B cell (primary cell): Measurements from ENCODE around the gene TCF7. TPM values are rescaled to one million over a fixed set of nuclear protein-coding genes. Genes with fewer than 3 reads are reported as not detected.

Experiments
- ATAC-seq: fragments of 200-7000 bp; cut with Tn5 transposase; one replicate; pipeline ENCODE4 v1.10.0; 2021; ENCODE audit warnings: low read depth, mild to moderate bottlenecking, moderate number of reproducible peaks, moderate library complexity
- CTCF ChIA-PET: fragments of 350-600 bp; sonication (Branson Sonifier 250); formaldehyde crosslinking; loops from one replicate; lab custom pipeline; 2021; ENCODE audit warnings: antibody characterized with exemption, inconsistent platforms; lab: Charles Lee
- POLR2A ChIA-PET: fragments of 350-600 bp; sonication (Branson Sonifier 250); formaldehyde crosslinking; loops from one replicate; lab custom pipeline; 2021; ENCODE audit warnings: antibody characterized with exemption; lab: Charles Lee
- DNase-seq: peaks from one replicate; pipeline ENCODE4 v3.0.0; 2013
- H2AFZ ChIP-seq: 2 replicates; pipeline ENCODE4 v1.6.1; 2012; ENCODE audit warnings: mild to moderate bottlenecking, low read depth, low read length; ENCODE audit not compliant: insufficient read depth, poor library complexity, severe bottlenecking
- H3K27ac ChIP-seq, 2 donors: 1 replicate in 1 of 2; 2 replicates in 1 of 2; pipeline ENCODE4 v1.5.1; 2012 to 2013; ENCODE audit warnings: low read length in 2 of 2, mild to moderate bottlenecking in 2 of 2, moderate library complexity in 1 of 2
- H3K27me3 ChIP-seq, 4 experiments: fragments of 200-600 bp in 1 of 4; sonication (generic) in 1 of 4; replicated peaks in 1 of 4; 1 replicate in 2 of 4; 2 replicates in 2 of 4; pipeline versions ENCODE4 v1.6.1 to v1.7.0; 2013 to 2016; ENCODE audit warnings: low read length in 3 of 4, mild to moderate bottlenecking in 2 of 4, mixed read lengths in 1 of 4, moderate library complexity in 1 of 4; ENCODE audit not compliant: insufficient read depth in 4 of 4, control insufficient read depth in 3 of 4; ENCODE audit errors: control extremely low read depth in 1 of 4
- H3K36me3 ChIP-seq, 2 experiments: replicated peaks in 1 of 2; 1 replicate in 1 of 2; 2 replicates in 1 of 2; pipeline versions ENCODE4 v1.6.1 to v1.7.1; 2013; ENCODE audit warnings: low read length in 1 of 2; ENCODE audit not compliant: insufficient read depth in 2 of 2, control insufficient read depth in 1 of 2; ENCODE audit errors: control extremely low read depth in 1 of 2, extremely low read depth in 1 of 2
- H3K4me1 ChIP-seq, 2 donors: fragments of 200-600 bp in 1 of 2; sonication (generic) in 1 of 2; 1 replicate in 1 of 2; 2 replicates in 1 of 2; pipeline versions ENCODE4 v1.5.1 to v1.6.1; 2013 to 2017; ENCODE audit warnings: low read length in 2 of 2; ENCODE audit not compliant: control insufficient read depth in 2 of 2, insufficient read depth in 2 of 2
- H3K4me2 ChIP-seq: replicated peaks from 2 replicates; pipeline ENCODE3; 2012; ENCODE audit warnings: mild to moderate bottlenecking, low read depth, low read length; ENCODE audit not compliant: poor library complexity, severe bottlenecking
- H3K4me3 ChIP-seq, 5 experiments: fragments of 200-600 bp in 1 of 5; sonication (generic) in 1 of 5; 1 replicate in 3 of 5; 2 replicates in 2 of 5; pipeline versions ENCODE4 v1.5.1 to v1.7.0; 2011 to 2016; ENCODE audit warnings: low read length in 4 of 5, mild to moderate bottlenecking in 4 of 5, low read depth in 2 of 5, control low read depth in 1 of 5, moderate library complexity in 1 of 5; ENCODE audit not compliant: insufficient read depth in 1 of 5; ENCODE audit errors: control extremely low read depth in 1 of 5, extremely low read depth in 1 of 5
- H3K79me2 ChIP-seq: fragments of 200-600 bp; sonication (generic); one replicate; pipeline ENCODE4 v1.6.0; 2016; ENCODE audit warnings: low read length; ENCODE audit not compliant: control insufficient read depth, insufficient read depth
- H3K9ac ChIP-seq: fragments of 200-600 bp; sonication (generic); 2 replicates; pipeline ENCODE4 v1.6.1; 2017; ENCODE audit warnings: mild to moderate bottlenecking, low read length, moderate library complexity
- H3K9me3 ChIP-seq, 3 donors: one replicate each; pipeline versions ENCODE4 v1.6.1 to v1.7.1; 2013; ENCODE audit warnings: low read length in 2 of 3; ENCODE audit not compliant: control insufficient read depth in 2 of 3, insufficient read depth in 1 of 3; ENCODE audit errors: control extremely low read depth in 1 of 3
- H4K20me1 ChIP-seq: 2 replicates; pipeline ENCODE4 v1.6.0; 2012; ENCODE audit warnings: mild to moderate bottlenecking, low read length; ENCODE audit not compliant: insufficient read depth, control insufficient read depth, poor library complexity, severe bottlenecking
- H3K27ac Mint-ChIP-seq: one replicate; pipeline ENCODE4 v1.8.0; 2021; ENCODE audit warnings: mixed read lengths
- H3K27me3 Mint-ChIP-seq: one replicate; pipeline ENCODE4 v1.8.0; 2021; ENCODE audit warnings: mixed read lengths
- H3K4me1 Mint-ChIP-seq: one replicate; pipeline ENCODE4 v1.8.0; 2021; ENCODE audit warnings: mixed read lengths
- H3K4me3 Mint-ChIP-seq: one replicate; pipeline ENCODE4 v1.8.0; 2021; ENCODE audit warnings: mixed read lengths
- H3K9me3 Mint-ChIP-seq: one replicate; pipeline ENCODE4 v1.8.0; 2022; ENCODE audit warnings: mixed read lengths; ENCODE audit not compliant: insufficient read depth
- EZH2 ChIP-seq: IDR thresholded peaks from 2 replicates; pipeline ENCODE4 v1.6.1; 2012; ENCODE audit warnings: borderline replicate concordance, low read depth, mild to moderate bottlenecking, moderate library complexity, low read length; ENCODE audit not compliant: insufficient read depth, poor library complexity, severe bottlenecking
- WGBS: methylation state at CpG from one replicate; pipeline ENCODE4 v1.1.5; 2013; ENCODE audit warnings: missing lambda C conversion rate; ENCODE audit not compliant: insufficient coverage; 5-methylcytosine and 5-hydroxymethylcytosine counted together
- intact Hi-C: fragments of 100-400 bp; cut with micrococcal nuclease; formaldehyde crosslinking; loops from one replicate; pipeline ENCODE4 v1.10.0; 2022
- polyA plus RNA-seq: library from polyadenylated mRNA; depleted of rRNA; stranded (reverse); fragments of >200 nt; gene quantifications from 2 replicates; pipeline ENCODE4 v1.2.3, GENCODE V29; 2012
- total RNA-seq, 2 donors: library from RNA; stranded (reverse); fragments of 120-200 nt in 1 of 2; gene quantifications; 1 replicate in 1 of 2; 2 replicates in 1 of 2; pipeline versions ENCODE4 v1.2.3 to v1.2.4, GENCODE V29; 2013 to 2022
- TF ChIP-seq, protein P1 (sequence below): fragments of 200-600 bp; IDR thresholded peaks from one replicate; pipeline ENCODE4 v1.8.0; 2022; ENCODE audit warnings: antibody characterized with exemption, mild to moderate bottlenecking

The TCF7 gene
- total and polyA plus RNA-seq, 2 donors (not counting 1 experiment from before 2014, with no cell fraction given) = 26.8 to 61.1 TPM

- WGBS = 97% methylated on average over 4 of the region's 6 CpGs
- H3K27me3 Mint-ChIP-seq = no peaks in the 10 kb centered on the region
- no peaks in the 10 kb centered on the region for H3K9me3 Mint-ChIP-seq
- CTCF ChIA-PET = interaction anchor here (5.0 to 25.7 kb wide), 2 partner anchors 12 to 94 kb away, joined by 21 to 644 read pairs; no protein-coding TSS in a partner anchor
- Histone ChIP-seq H4K20me1 (peaks cover 25% of the 10 kb centered on the region), H3K36me3 (peaks cover 0 to 26% of the 10 kb centered on the region in 2 experiments), H3K79me2 (peaks cover 26% of the 10 kb centered on the region), H3K9me3 (no peaks in the 10 kb centered on the region), H2AFZ (no peak overlapping the region), H3K4me3 (no peak overlapping the region), H3K27me3 (no peaks in the 10 kb centered on the region), H3K4me2 (no peak overlapping the region), H3K4me1 (peaks cover 22 to 66% of the 10 kb centered on the region in 2 donors), H3K27ac (peak overlapping the region in 1 of 2 donors; percentile 81), H3K9ac (no peak overlapping the region)
- H3K27ac Mint-ChIP-seq = peak overlapping the region; percentile 78
- no peak for DNase-seq
- intact Hi-C loops = loop anchor here (2.0 kb wide), 1 partner anchor 19 kb away; the partner anchor contains the start of gene TCF7
- ATAC-seq = no peak
- H3K4me1 Mint-ChIP-seq = peaks cover 53% of the 10 kb centered on the region
- TF ChIP-seq EZH2 = no peak
- TF ChIP-seq, protein P1, sequence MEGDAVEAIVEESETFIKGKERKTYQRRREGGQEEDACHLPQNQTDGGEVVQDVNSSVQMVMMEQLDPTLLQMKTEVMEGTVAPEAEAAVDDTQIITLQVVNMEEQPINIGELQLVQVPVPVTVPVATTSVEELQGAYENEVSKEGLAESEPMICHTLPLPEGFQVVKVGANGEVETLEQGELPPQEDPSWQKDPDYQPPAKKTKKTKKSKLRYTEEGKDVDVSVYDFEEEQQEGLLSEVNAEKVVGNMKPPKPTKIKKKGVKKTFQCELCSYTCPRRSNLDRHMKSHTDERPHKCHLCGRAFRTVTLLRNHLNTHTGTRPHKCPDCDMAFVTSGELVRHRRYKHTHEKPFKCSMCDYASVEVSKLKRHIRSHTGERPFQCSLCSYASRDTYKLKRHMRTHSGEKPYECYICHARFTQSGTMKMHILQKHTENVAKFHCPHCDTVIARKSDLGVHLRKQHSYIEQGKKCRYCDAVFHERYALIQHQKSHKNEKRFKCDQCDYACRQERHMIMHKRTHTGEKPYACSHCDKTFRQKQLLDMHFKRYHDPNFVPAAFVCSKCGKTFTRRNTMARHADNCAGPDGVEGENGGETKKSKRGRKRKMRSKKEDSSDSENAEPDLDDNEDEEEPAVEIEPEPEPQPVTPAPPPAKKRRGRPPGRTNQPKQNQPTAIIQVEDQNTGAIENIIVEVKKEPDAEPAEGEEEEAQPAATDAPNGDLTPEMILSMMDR = no peak
- no peak overlapping the region for H3K4me3 Mint-ChIP-seq
- POLR2A ChIA-PET = no interaction called here
These were observed 19.6 kb downstream of the TCF7 start for GRCh38 chr5:134133995-134134541.

GRCh38 chr5:134135091-134135655, 20.7 kb downstream of the TCF7 start:
- Histone ChIP-seq H3K4me1 (peaks cover 22 to 63% of the 10 kb centered on the region in 2 donors), H3K4me2 (no peak overlapping the region), H4K20me1 (peaks cover 31% of the 10 kb centered on the region), H3K4me3 (no peak overlapping the region), H3K27ac (no peak overlapping the region), H3K79me2 (peaks cover 24% of the 10 kb centered on the region), H3K9me3 (no peaks in the 10 kb centered on the region), H3K36me3 (peaks cover 0 to 28% of the 10 kb centered on the region in 2 experiments), H3K9ac (no peak overlapping the region), H2AFZ (no peak overlapping the region), H3K27me3 (no peaks in the 10 kb centered on the region)
- 95% methylated on average over 6 of the region's 7 CpGs for WGBS
- intact Hi-C loops = no loop called here
- H3K4me1 Mint-ChIP-seq = peaks cover 57% of the 10 kb centered on the region
- H3K9me3 Mint-ChIP-seq = no peaks in the 10 kb centered on the region
- no peaks in the 10 kb centered on the region for H3K27me3 Mint-ChIP-seq
- no peak for ATAC-seq
- peak overlapping the region; percentile 62 for H3K27ac Mint-ChIP-seq
- TF ChIP-seq EZH2 = no peak
- TF ChIP-seq, protein P1 = no peak
- H3K4me3 Mint-ChIP-seq = no peak overlapping the region
- ChIA-PET CTCF (interaction anchor here (0.9 to 25.7 kb wide), 3 partner anchors 11 to 95 kb away, joined by 3 to 644 read pairs (median 21); no protein-coding TSS in a partner anchor), POLR2A (interaction anchor here (0.6 kb wide), 1 partner anchor 76 kb away, joined by 5 read pairs; no protein-coding TSS in a partner anchor)
- no peak for DNase-seq
